Measurements from ENCODE around the gene PLOD1. TPM values are rescaled to one million over a fixed set of nuclear protein-coding genes. Genes with fewer than 3 reads are reported as not detected.

The PLOD1 gene
- total and polyA plus RNA-seq, 2 of the 13 experiments (the other 11 are each of a cell fraction or from before 2014, with no cell fraction given), result 70.1 to 318 TPM

DNA sequence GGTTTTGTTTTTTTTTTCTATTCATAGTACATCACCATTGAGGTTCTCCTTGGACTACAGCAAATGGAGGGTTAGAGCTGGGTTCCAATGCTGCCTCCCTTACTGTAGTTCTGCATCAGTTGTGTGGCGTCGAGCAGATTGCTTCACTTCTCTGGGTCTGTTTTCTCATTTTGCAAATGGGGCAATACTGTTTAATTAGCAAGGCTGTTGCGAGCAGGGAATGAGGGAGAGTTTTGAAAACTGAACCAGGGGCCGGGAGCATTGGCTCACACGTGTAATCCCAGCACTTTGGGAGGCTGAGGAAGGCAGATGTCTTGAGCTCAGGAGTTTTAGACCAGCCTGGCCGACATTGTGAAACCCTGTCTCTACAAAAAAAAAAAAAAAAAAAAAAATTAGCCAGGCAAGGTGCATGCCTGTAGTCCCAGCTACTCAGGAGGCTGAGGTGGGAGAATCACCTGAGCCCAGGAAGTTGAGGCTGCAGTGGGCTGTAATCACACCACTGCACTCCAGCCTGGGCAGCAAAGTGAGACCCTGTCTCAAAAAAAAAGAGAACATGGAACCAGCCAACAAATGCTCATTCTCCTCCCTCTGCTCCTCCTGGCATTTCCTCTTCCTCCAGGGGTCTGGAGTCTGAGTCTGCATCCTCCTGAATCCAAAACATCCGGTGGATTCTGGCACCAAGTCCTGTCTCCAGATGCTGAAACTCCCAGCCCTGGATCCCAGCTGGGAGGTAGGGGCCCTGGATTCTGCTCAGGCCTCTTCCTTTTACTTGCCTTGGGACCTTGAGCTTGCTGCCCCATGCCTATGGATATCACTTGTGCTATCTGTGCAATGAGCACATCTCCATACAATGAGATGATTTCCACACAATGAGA, 3.7 kb upstream of the PLOD1 start (continued):
- TF ChIP-seq KDM3A (CRISPR knock-in tag; IDR thresholded peaks at IDR 0.05; ENCODE audit: low read depth) (no peak), ZBTB42 (CRISPR knock-in tag; IDR thresholded peaks at IDR 0.05) (no peak), ZNF501 (CRISPR knock-in tag; IDR thresholded peaks at IDR 0.05) (0 out of 2 replicates have a peak, but pooled peaks have one; percentile 31), ELF3 (CRISPR knock-in tag; IDR thresholded peaks at IDR 0.05) (0 out of 2 replicates have a peak, but pooled peaks have one; percentile 14), NFE2L1 (CRISPR knock-in tag; IDR thresholded peaks at IDR 0.05; ENCODE audit: borderline replicate concordance) (no peak), TBL1XR1 (IDR thresholded peaks at IDR 0.05; ENCODE audit: borderline replicate concordance, low read length, partially characterized antibody) (no peak), MTA1 (CRISPR knock-in tag; IDR thresholded peaks at IDR 0.05; ENCODE audit: borderline replicate concordance) (peak; percentile 20; the same call in 1 of the 2 replicates), CEBPB (IDR thresholded peaks at IDR 0.05; ENCODE audit: borderline replicate concordance, low read depth, low read length) (peak; percentile 76), HMGA1 (CRISPR knock-in tag; conservative IDR thresholded peaks at IDR 0.05) (no peak)

DNA sequence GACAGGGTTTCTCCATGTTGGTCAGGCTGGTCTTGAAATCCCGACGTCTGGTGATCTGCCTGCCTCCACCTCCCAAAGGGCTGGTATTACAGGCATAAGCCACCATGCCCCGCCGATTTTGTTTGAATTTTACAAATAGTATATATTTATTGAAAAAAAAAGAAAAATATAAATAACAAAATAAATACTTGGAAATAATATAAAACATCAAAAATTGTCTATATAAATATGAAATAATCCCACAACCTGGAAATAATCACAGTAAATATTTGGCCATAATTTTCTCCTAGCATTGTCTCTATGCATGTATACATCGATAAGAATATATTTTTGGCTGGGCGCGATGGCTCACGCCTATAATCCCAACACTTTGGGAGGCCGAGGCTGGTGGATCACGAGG, 2.7 kb upstream of the PLOD1 start:
- peaks cover 74% of the 10 kb centered on the region for H3K4me1 ChIP-seq (ENCODE audit: insufficient read depth, low read length)
- no peak for DNase-seq (ENCODE audit: low spot score)
- no TSS peak for BruUV-seq (replicated peaks)
- no peaks in the 10 kb centered on the region for H3K36me3 ChIP-seq (replicated peaks in 1 of 2; ENCODE audit: control insufficient read depth in 1 of 2, insufficient read depth in 2 of 2, low read length in 2 of 2)
- ChIA-PET POLR2A (interaction anchor here (0.6 to 9.1 kb wide), 2 partner anchors 20 to 22 kb away, joined by 3 to 178 read pairs; no protein-coding TSS in a partner anchor), CTCF (ENCODE audit: low intra/inter-chr PET ratio, low total read pairs) (no interaction called here)
- 82% methylated on average over 10 of the region's 10 CpGs for WGBS (ENCODE audit: low lambda C conversion rate)
- no peaks in the 10 kb centered on the region; a peak in 1 of 5 replicates for H3K27me3 ChIP-seq (ENCODE audit: control insufficient read depth in 1 of 2, insufficient read depth in 2 of 2, low read length in 2 of 2)
- no peaks in the 10 kb centered on the region for H4K20me1 ChIP-seq (ENCODE audit: insufficient read depth, low read length)
- H3K4me2 ChIP-seq (ENCODE audit: low read depth, low read length), result no peak overlapping the region
- in situ Hi-C loops (cut with HindIII; ENCODE audit: extremely low pct_ligation_motif_present, low pct_unique_long_range_greater_than_20kb) (no loop called here), intact Hi-C loops (cut with micrococcal nuclease; ENCODE audit: unreplicated experiment) (no loop called here)
- H3K4me3 ChIP-seq (replicated peaks in 1 of 3; ENCODE audit: insufficient read depth in 1 of 3, low read depth in 2 of 3, low read length in 3 of 3), result no peak overlapping the region
- FAIRE-seq, result no peak
- H3K9ac ChIP-seq (ENCODE audit: insufficient read depth, low read depth, low read length), result no peak overlapping the region
- peaks cover 22% of the 10 kb centered on the region for H3K79me2 ChIP-seq (ENCODE audit: insufficient read depth, low read length)
- H3K9me3 ChIP-seq (ENCODE audit: low read length), result no peaks in the 10 kb centered on the region
- ATAC-seq, result no peak
- no peak overlapping the region for H3K27ac ChIP-seq (ENCODE audit: extremely low read length, insufficient read depth, low read length)
- H2AFZ ChIP-seq (ENCODE audit: low read length), result no peak overlapping the region
- TF ChIP-seq ARNT (IDR thresholded peaks at IDR 0.05), result no peak
- TF ChIP-seq KLF6 (CRISPR knock-in tag; IDR thresholded peaks at IDR 0.05), result no peak
- no peak for TF ChIP-seq ZNF230 (CRISPR knock-in tag; IDR thresholded peaks at IDR 0.05)
- TF ChIP-seq, protein P1, sequence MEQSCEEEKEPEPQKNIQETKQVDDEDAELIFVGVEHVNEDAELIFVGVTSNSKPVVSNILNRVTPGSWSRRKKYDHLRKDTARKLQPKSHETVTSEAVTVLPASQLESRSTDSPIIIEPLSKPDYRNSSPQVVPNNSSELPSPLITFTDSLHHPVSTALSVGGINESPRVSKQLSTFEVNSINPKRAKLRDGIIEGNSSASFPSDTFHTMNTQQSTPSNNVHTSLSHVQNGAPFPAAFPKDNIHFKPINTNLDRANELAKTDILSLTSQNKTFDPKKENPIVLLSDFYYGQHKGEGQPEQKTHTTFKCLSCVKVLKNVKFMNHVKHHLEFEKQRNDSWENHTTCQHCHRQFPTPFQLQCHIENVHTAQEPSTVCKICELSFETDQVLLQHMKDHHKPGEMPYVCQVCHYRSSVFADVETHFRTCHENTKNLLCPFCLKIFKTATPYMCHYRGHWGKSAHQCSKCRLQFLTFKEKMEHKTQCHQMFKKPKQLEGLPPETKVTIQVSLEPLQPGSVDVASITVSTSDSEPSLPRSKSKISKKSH (CRISPR knock-in tag; IDR thresholded peaks at IDR 0.05; ENCODE audit: borderline replicate concordance), result no peak
- no peak for TF ChIP-seq SCMH1 (CRISPR knock-in tag; IDR thresholded peaks at IDR 0.05; ENCODE audit: borderline replicate concordance)
- TF ChIP-seq, protein P2, sequence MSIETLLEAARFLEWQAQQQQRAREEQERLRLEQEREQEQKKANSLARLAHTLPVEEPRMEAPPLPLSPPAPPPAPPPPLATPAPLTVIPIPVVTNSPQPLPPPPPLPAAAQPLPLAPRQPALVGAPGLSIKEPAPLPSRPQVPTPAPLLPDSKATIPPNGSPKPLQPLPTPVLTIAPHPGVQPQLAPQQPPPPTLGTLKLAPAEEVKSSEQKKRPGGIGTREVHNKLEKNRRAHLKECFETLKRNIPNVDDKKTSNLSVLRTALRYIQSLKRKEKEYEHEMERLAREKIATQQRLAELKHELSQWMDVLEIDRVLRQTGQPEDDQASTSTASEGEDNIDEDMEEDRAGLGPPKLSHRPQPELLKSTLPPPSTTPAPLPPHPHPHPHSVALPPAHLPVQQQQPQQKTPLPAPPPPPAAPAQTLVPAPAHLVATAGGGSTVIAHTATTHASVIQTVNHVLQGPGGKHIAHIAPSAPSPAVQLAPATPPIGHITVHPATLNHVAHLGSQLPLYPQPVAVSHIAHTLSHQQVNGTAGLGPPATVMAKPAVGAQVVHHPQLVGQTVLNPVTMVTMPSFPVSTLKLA (IDR thresholded peaks at IDR 0.05), result no peak
- TF ChIP-seq, protein P3, sequence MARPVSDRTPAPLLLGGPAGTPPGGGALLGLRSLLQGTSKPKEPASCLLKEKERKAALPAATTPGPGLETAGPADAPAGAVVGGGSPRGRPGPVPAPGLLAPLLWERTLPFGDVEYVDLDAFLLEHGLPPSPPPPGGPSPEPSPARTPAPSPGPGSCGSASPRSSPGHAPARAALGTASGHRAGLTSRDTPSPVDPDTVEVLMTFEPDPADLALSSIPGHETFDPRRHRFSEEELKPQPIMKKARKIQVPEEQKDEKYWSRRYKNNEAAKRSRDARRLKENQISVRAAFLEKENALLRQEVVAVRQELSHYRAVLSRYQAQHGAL (CRISPR knock-in tag; IDR thresholded peaks at IDR 0.05; ENCODE audit: not compliant biosample characterization), result no peak
- no peak for TF ChIP-seq ZNF232 (CRISPR knock-in tag; IDR thresholded peaks at IDR 0.05; ENCODE audit: borderline replicate concordance)
- TF ChIP-seq KLF15 (CRISPR knock-in tag; IDR thresholded peaks at IDR 0.05; ENCODE audit: borderline replicate concordance), result no peak
- no peak for TF ChIP-seq GTF3A (CRISPR knock-in tag; conservative IDR thresholded peaks at IDR 0.05)
- TF ChIP-seq JDP2 (CRISPR knock-in tag; IDR thresholded peaks at IDR 0.05; ENCODE audit: borderline replicate concordance), result no peak
